CD4-positive, alpha-beta memory T cell (primary cell): ENCODE measurements around the gene IER5. TPM values are rescaled to one million over a fixed set of nuclear protein-coding genes. Genes with fewer than 3 reads are reported as not detected.

ENCODE experiments used
- CTCF ChIA-PET: fragments of 350-600 bp; sonication (Branson Sonifier 250); formaldehyde crosslinking; loops from one replicate; lab custom pipeline; 2021; ENCODE audit warnings: inconsistent platforms; ENCODE audit not compliant: partially characterized antibody; lab: Charles Lee
- POLR2A ChIA-PET: fragments of 350-600 bp; sonication (Branson Sonifier 250); formaldehyde crosslinking; loops from one replicate; lab custom pipeline; 2021; ENCODE audit not compliant: partially characterized antibody; lab: Charles Lee
- DNase-seq, 5 donors: peaks; one replicate each; pipeline versions ENCODE4 v3.0.0 to v3.0.0-alpha.2; 2020 to 2022; ENCODE audit warnings: mixed read lengths in 1 of 5
- H3K27ac ChIP-seq: one replicate; pipeline ENCODE4 v1.7.0; 2013; ENCODE audit warnings: low read depth, low read length
- H3K27me3 ChIP-seq: 2 replicates; pipeline ENCODE4 v1.7.0; 2013; ENCODE audit warnings: mild to moderate bottlenecking, low read length, moderate library complexity; ENCODE audit not compliant: insufficient read depth
- H3K36me3 ChIP-seq: 2 replicates; pipeline ENCODE4 v1.7.0; 2013; ENCODE audit warnings: mild to moderate bottlenecking, low read length, moderate library complexity; ENCODE audit not compliant: insufficient read depth
- H3K4me1 ChIP-seq: 2 replicates; pipeline ENCODE4 v1.7.0; 2013; ENCODE audit warnings: mild to moderate bottlenecking, low read length, moderate library complexity; ENCODE audit not compliant: insufficient read depth
- H3K4me3 ChIP-seq, 2 donors: one replicate each; pipeline ENCODE4 v1.7.0; 2013; ENCODE audit warnings: low read length in 2 of 2, mild to moderate bottlenecking in 1 of 2
- H3K9me3 ChIP-seq, 2 donors: one replicate each; pipeline ENCODE4 v1.7.0; 2013; ENCODE audit warnings: low read length in 2 of 2, control low read depth in 1 of 2; ENCODE audit not compliant: control insufficient read depth in 1 of 2
- H3K27ac Mint-ChIP-seq, 7 donors: one replicate each; pipeline ENCODE4 v1.8.0; 2020 to 2021; ENCODE audit warnings: mixed read lengths in 7 of 7, mild to moderate bottlenecking in 6 of 7, inconsistent platforms in 3 of 7, moderate library complexity in 3 of 7
- H3K27me3 Mint-ChIP-seq, 2 donors: one replicate each; pipeline ENCODE4 v1.8.0; 2020 to 2021; ENCODE audit warnings: mixed read lengths in 2 of 2
- H3K36me3 Mint-ChIP-seq, 2 donors: one replicate each; pipeline ENCODE4 v1.8.0; 2020 to 2021; ENCODE audit warnings: mixed read lengths in 2 of 2, inconsistent platforms in 1 of 2, mild to moderate bottlenecking in 1 of 2
- H3K4me1 Mint-ChIP-seq, 4 donors: one replicate each; pipeline ENCODE4 v1.8.0; 2020 to 2021; ENCODE audit warnings: mixed read lengths in 4 of 4, mild to moderate bottlenecking in 1 of 4
- H3K4me3 Mint-ChIP-seq, 8 donors: one replicate each; pipeline ENCODE4 v1.8.0; 2020 to 2021; ENCODE audit warnings: mixed read lengths in 8 of 8, mild to moderate bottlenecking in 7 of 8, moderate library complexity in 6 of 8, inconsistent platforms in 3 of 8
- H3K9me3 Mint-ChIP-seq, 8 donors: one replicate each; pipeline ENCODE4 v1.8.0; 2020 to 2021; ENCODE audit warnings: mixed read lengths in 8 of 8, mild to moderate bottlenecking in 5 of 8, inconsistent platforms in 3 of 8, moderate library complexity in 1 of 8
- intact Hi-C: fragments of 100-400 bp; cut with micrococcal nuclease; formaldehyde crosslinking; loops from one replicate; pipeline ENCODE4 v1.15.1; 2023
- polyA plus RNA-seq, 2 donors: library from polyadenylated mRNA; unstranded; fragments of 300-500 nt; fragmentation: Illumina TruSeq; gene quantifications; one replicate each; pipeline ENCODE4 v1.2.3, GENCODE V29; 2021
- total RNA-seq, 2 experiments: library from RNA; stranded (reverse); gene quantifications; one replicate each; pipeline ENCODE4 v1.2.3, GENCODE V29; 2021

Gene IER5
- total and polyA plus RNA-seq, 4 experiments from 2014 or later = 11.0 to 29.3 (median 23.5) TPM

DNA sequence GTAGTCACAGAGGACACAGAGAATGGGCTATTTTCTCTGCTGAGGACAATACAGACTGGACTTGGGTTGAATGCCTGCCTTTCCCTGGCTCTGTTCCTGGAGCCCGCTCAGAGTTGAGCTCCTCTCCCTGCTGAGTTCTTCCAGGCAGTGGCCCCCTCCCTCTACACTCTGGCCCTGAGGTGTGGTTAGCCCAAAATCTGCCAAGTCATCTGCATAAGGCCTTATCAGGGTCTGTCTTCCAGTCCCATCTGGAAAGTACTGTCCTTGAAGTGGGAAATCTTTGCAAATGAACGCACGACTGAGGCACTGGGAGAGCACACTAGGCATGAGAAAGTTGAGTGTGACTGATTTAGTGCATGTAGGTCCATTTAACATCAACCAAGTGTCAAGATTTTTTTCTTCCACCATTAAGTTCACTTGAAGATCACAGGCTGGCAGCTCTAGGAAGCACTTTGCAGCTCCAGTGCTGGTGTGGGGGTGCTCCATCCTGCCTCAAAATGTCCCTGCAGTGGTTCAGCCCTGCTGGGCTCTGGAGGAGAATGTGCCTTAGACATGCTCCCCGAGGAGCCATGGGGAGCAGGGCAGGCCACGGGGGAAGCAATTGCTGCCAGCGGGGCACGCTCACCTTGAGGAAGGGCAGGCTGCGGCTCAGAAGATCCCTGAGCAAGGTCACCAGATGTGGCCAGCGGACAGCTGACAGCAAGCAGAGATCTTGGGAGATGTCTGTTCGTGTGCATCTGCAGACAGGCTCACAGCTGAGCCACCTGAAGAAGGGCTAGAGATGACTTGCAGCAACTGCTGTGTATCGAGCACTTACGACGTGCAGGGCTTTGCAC is 41.5 kb downstream of the IER5 start:
- CTCF ChIA-PET = no interaction called here
- Histone ChIP-seq H3K9me3 (no peaks in the 10 kb centered on the region), H3K36me3 (no peaks in the 10 kb centered on the region), H3K4me3 (no peak overlapping the region), H3K27me3 (no peaks in the 10 kb centered on the region), H3K4me1 (peaks cover 11% of the 10 kb centered on the region), H3K27ac (no peak overlapping the region)
- DNase-seq = no peak
- POLR2A ChIA-PET = no interaction called here
- peaks cover 0 to 2% of the 10 kb centered on the region in 2 donors for H3K27me3 Mint-ChIP-seq
- H3K4me3 Mint-ChIP-seq = no peak overlapping the region
- intact Hi-C loops = no loop called here
- H3K4me1 Mint-ChIP-seq = peaks cover 6 to 16% (median 11%) of the 10 kb centered on the region in 4 donors
- no peaks in the 10 kb centered on the region for H3K9me3 Mint-ChIP-seq
- no peaks in the 10 kb centered on the region for H3K36me3 Mint-ChIP-seq
- peak overlapping the region in 1 of 7 donors; percentile 24 for H3K27ac Mint-ChIP-seq

GRCh38 chr1:181131255-181131941 is 42.9 kb downstream of the IER5 start:
- Mint-ChIP-seq H3K4me1 (peaks cover 9 to 26% (median 16%) of the 10 kb centered on the region in 4 donors), H3K27me3 (peaks cover 0 to 2% of the 10 kb centered on the region in 2 donors), H3K9me3 (no peaks in the 10 kb centered on the region), H3K4me3 (no peak overlapping the region), H3K27ac (peak overlapping the region in 1 of 7 donors; percentile 42), H3K36me3 (no peaks in the 10 kb centered on the region)
- ChIA-PET POLR2A (interaction anchor here (1.3 to 1.7 kb wide), 2 partner anchors 16 to 41 kb away, joined by 4 to 5 read pairs; no protein-coding TSS in a partner anchor), CTCF (interaction anchor here (0.9 to 2.0 kb wide), 2 partner anchors 12 to 13 kb away, joined by 3 to 6 read pairs; no protein-coding TSS in a partner anchor)
- peaks cover 22% of the 10 kb centered on the region for H3K4me1 ChIP-seq
- no peaks in the 10 kb centered on the region for H3K9me3 ChIP-seq
- intact Hi-C loops = no loop called here
- H3K36me3 ChIP-seq = no peaks in the 10 kb centered on the region
- H3K4me3 ChIP-seq = no peak overlapping the region
- no peaks in the 10 kb centered on the region for H3K27me3 ChIP-seq
- DNase-seq = no peak
- H3K27ac ChIP-seq = no peak overlapping the region

GRCh38 chr1:181133441-181133951 is 45.0 kb downstream of the IER5 start:
- DNase-seq = no peak
- peaks cover 0 to 3% of the 10 kb centered on the region in 2 donors for H3K27me3 Mint-ChIP-seq
- H3K27ac ChIP-seq = no peak overlapping the region
- ChIA-PET CTCF (interaction anchor here (1.3 to 2.0 kb wide), 2 partner anchors 9 to 11 kb away, joined by 6 read pairs; no protein-coding TSS in a partner anchor), POLR2A (interaction anchor here (1.0 to 1.5 kb wide), 2 partner anchors 28 to 45 kb away, joined by 3 to 4 read pairs; partner anchors contain the start of gene IER5)
- intact Hi-C loops = no loop called here
- H3K4me3 Mint-ChIP-seq = peak overlapping the region in 2 of 8 donors; percentile 22 to 30
- H3K4me3 ChIP-seq = no peak overlapping the region
- peaks cover 9 to 34% (median 19%) of the 10 kb centered on the region in 4 donors for H3K4me1 Mint-ChIP-seq
- H3K9me3 ChIP-seq = no peaks in the 10 kb centered on the region
- H3K9me3 Mint-ChIP-seq = no peaks in the 10 kb centered on the region
- no peaks in the 10 kb centered on the region for H3K27me3 ChIP-seq
- no peak overlapping the region for H3K27ac Mint-ChIP-seq
- H3K36me3 ChIP-seq = no peaks in the 10 kb centered on the region
- H3K36me3 Mint-ChIP-seq = no peaks in the 10 kb centered on the region
- H3K4me1 ChIP-seq = peaks cover 22% of the 10 kb centered on the region

DNA sequence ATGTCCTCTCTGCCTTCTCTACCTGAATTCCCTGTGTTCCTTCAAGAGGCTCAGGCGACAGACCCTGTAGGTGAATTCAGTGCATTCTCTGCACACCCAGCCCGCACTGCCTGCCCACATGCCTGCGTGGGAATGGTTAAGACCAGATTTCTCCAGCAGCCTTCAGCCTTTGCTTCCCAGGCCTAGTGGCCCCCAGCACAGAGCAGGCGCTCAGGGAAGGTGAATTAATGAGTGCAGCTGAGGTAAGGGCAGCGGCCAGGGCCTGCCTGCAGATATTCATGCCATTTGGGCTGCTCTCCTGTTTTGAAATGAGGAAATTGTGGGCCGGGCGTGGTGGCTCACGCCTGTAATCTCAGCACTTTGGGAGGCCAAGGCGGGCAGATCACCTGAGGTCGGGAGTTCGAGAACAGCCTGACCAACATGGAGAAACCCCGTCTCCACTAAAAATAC is 45.5 kb downstream of the IER5 start:
- CTCF ChIA-PET = interaction anchor here (1.4 kb wide), 1 partner anchor 10 kb away, joined by 3 read pairs; no protein-coding TSS in a partner anchor
- POLR2A ChIA-PET = interaction anchor here (1.5 to 12.1 kb wide), 2 partner anchors 29 to 43 kb away, joined by 3 to 128 read pairs; partner anchors contain the start of gene IER5
- no peak for DNase-seq
- Mint-ChIP-seq H3K9me3 (no peaks in the 10 kb centered on the region), H3K4me1 (peaks cover 11 to 39% (median 22%) of the 10 kb centered on the region in 4 donors), H3K4me3 (peak overlapping the region in 4 of 8 donors; percentile 11 to 39 (median 25)), H3K27ac (no peak overlapping the region), H3K27me3 (peaks cover 0 to 2% of the 10 kb centered on the region in 2 donors), H3K36me3 (no peaks in the 10 kb centered on the region)
- Histone ChIP-seq H3K27me3 (no peaks in the 10 kb centered on the region), H3K36me3 (no peaks in the 10 kb centered on the region), H3K4me1 (peaks cover 25% of the 10 kb centered on the region), H3K27ac (no peak overlapping the region), H3K9me3 (no peaks in the 10 kb centered on the region), H3K4me3 (no peak overlapping the region)
- intact Hi-C loops = no loop called here

- no peaks in the 10 kb centered on the region for H3K36me3 Mint-ChIP-seq
- intact Hi-C loops = no loop called here
- H3K4me1 Mint-ChIP-seq = peaks cover 13 to 46% (median 27%) of the 10 kb centered on the region in 4 donors
- DNase-seq = no peak
- POLR2A ChIA-PET = interaction anchor here (1.1 to 12.1 kb wide), 3 partner anchors 30 to 48 kb away, joined by 3 to 128 read pairs (median 3); partner anchors contain the start of gene IER5
- peak overlapping the region in 5 of 7 donors; percentile 13 to 78 (median 49) for H3K27ac Mint-ChIP-seq
- H3K9me3 Mint-ChIP-seq = no peaks in the 10 kb centered on the region
- CTCF ChIA-PET = interaction anchor here (1.1 to 1.7 kb wide), 3 partner anchors 9 to 98 kb away, joined by 3 to 5 read pairs (median 4); no protein-coding TSS in a partner anchor
- H3K27me3 ChIP-seq = no peaks in the 10 kb centered on the region
- no peaks in the 10 kb centered on the region for H3K9me3 ChIP-seq
- no peaks in the 10 kb centered on the region for H3K36me3 ChIP-seq
- H3K4me3 ChIP-seq = no peak overlapping the region
- H3K4me3 Mint-ChIP-seq = peak overlapping the region in 6 of 8 donors; percentile 1 to 60 (median 44)
- peaks cover 33% of the 10 kb centered on the region for H3K4me1 ChIP-seq
- peaks cover 0 to 1% of the 10 kb centered on the region in 2 donors for H3K27me3 Mint-ChIP-seq
- no peak overlapping the region for H3K27ac ChIP-seq
These were observed 46.3 kb downstream of the IER5 start for GRCh38 chr1:181134543-181135436.

GRCh38 chr1:181135437-181135731 is 46.9 kb downstream of the IER5 start:
- no peak overlapping the region for H3K27ac ChIP-seq
- Mint-ChIP-seq H3K36me3 (no peaks in the 10 kb centered on the region), H3K9me3 (no peaks in the 10 kb centered on the region), H3K27ac (peak overlapping the region in 3 of 7 donors; percentile 2 to 70 (median 32)), H3K27me3 (peaks cover 0 to 1% of the 10 kb centered on the region in 2 donors), H3K4me3 (peak overlapping the region in 5 of 8 donors; percentile 7 to 60 (median 31)), H3K4me1 (peaks cover 13 to 52% (median 29%) of the 10 kb centered on the region in 4 donors)
- DNase-seq = no peak
- ChIA-PET POLR2A (interaction anchor here (1.1 to 12.1 kb wide), 3 partner anchors 30 to 49 kb away, joined by 3 to 128 read pairs (median 6); partner anchors contain the start of gene IER5), CTCF (interaction anchor here (1.1 to 1.7 kb wide), 2 partner anchors 11 to 98 kb away, joined by 4 to 5 read pairs; no protein-coding TSS in a partner anchor)
- no peaks in the 10 kb centered on the region for H3K36me3 ChIP-seq
- H3K27me3 ChIP-seq = no peaks in the 10 kb centered on the region
- no peaks in the 10 kb centered on the region for H3K9me3 ChIP-seq
- no peak overlapping the region for H3K4me3 ChIP-seq
- intact Hi-C loops = no loop called here
- peaks cover 39% of the 10 kb centered on the region for H3K4me1 ChIP-seq
